ENCODE measurements around the gene TRIM10. TPM values are rescaled to one million over a fixed set of nuclear protein-coding genes. Genes with fewer than 3 reads are reported as not detected.

Gene TRIM10
- total and polyA plus RNA-seq, 2 experiments from 2014 or later: 0.31 TPM; not detected in 1

GRCh38 chr6:30162265-30163089, 1.5 kb upstream of the TRIM10 start:
- no peaks in the 10 kb centered on the region for H3F3A ChIP-seq (replicated peaks; ENCODE audit: low read depth)
- no peaks in the 10 kb centered on the region for H3K79me2 ChIP-seq (replicated peaks; ENCODE audit: insufficient read depth)
- DNase-seq (ENCODE audit: low spot score) (no peak), ATAC-seq (no peak)
- peaks cover 4% of the 10 kb centered on the region for H3K27me3 Mint-ChIP-seq (ENCODE audit: insufficient read depth, low read depth, poor library complexity)
- H3K27ac Mint-ChIP-seq: no peak overlapping the region
- H3K4me3 Mint-ChIP-seq: no peak overlapping the region
- no peak overlapping the region; the same call in 1 of the 2 replicates for H2AFZ ChIP-seq
- no peak overlapping the region for H3K4me3 ChIP-seq
- no peak overlapping the region for H3K4me2 ChIP-seq
- H4K20me1 ChIP-seq (replicated peaks; ENCODE audit: insufficient read depth): no peaks in the 10 kb centered on the region
- TF ChIP-seq STAT1 (IDR thresholded peaks at IDR 0.05; ENCODE audit: unreplicated experiment) (no peak), JUNB (IDR thresholded peaks at IDR 0.05; ENCODE audit: unreplicated experiment) (no peak), REST (IDR thresholded peaks at IDR 0.05; ENCODE audit: unreplicated experiment) (no peak), ZNF114 (CRISPR knock-in tag; IDR thresholded peaks at IDR 0.05) (no peak), NANOG (IDR thresholded peaks at IDR 0.05; ENCODE audit: borderline replicate concordance) (no peak), ETS1 (IDR thresholded peaks at IDR 0.05) (no peak), POLR2AphosphoS5 (IDR thresholded peaks at IDR 0.05; ENCODE audit: low read depth) (no peak), CREB1 (CRISPR knock-in tag; IDR thresholded peaks at IDR 0.05; ENCODE audit: low read depth) (no peak), ZNF462 (CRISPR knock-in tag; IDR thresholded peaks at IDR 0.05) (no peak)
- H3K9me2 ChIP-seq (ENCODE audit: insufficient read depth): no peaks in the 10 kb centered on the region
- no peaks in the 10 kb centered on the region for H3K9me3 Mint-ChIP-seq
- H3K36me3 Mint-ChIP-seq (ENCODE audit: low read depth): no peaks in the 10 kb centered on the region
- H3K27ac ChIP-seq (ENCODE audit: low read depth): no peak overlapping the region
- peaks cover 4% of the 10 kb centered on the region; the same call in 1 of the 2 replicates for H3K27me3 ChIP-seq (ENCODE audit: insufficient read depth)
- no peaks in the 10 kb centered on the region for H3K4me1 ChIP-seq (ENCODE audit: insufficient read depth)
- H3K4me1 Mint-ChIP-seq: peaks cover 3% of the 10 kb centered on the region; the same call in 2 of the 3 replicates
- no peaks in the 10 kb centered on the region for H3K36me3 ChIP-seq (ENCODE audit: insufficient read depth)

Data from GM23338 (cell line).